GM18909 (cell line): Measurements from ENCODE around the gene ING1.
"Not testable (repeated sequence)": the region's sequence is repeated elsewhere in the genome, so short reads cannot be mapped to it uniquely, and the experiment has no call there.

ENCODE experiments used
- ATAC-seq: cut with Tn5 transposase; IDR thresholded peaks from one replicate; pipeline ENCODE4 v1.9.1; 2021; ENCODE audit warnings: mild to moderate bottlenecking; ENCODE audit not compliant: unreplicated experiment, poor library complexity

Gene ING1

GRCh38 chr13:110713981-110714796 is 689 bp downstream of the ING1 start:
- no peak for ATAC-seq

GRCh38 chr13:110714797-110715394 is 1.4 kb downstream of the ING1 start:
- ATAC-seq, result no peak

- peak; percentile 65 for ATAC-seq
Observed at GRCh38 chr13:110715395-110716246, 2.1 kb downstream of the ING1 start.

GRCh38 chr13:110716247-110716515 is 2.7 kb downstream of the ING1 start:
- ATAC-seq, result no peak

GRCh38 chr13:110719036-110719710 is 5.7 kb downstream of the ING1 start:
- no peak for ATAC-seq

GRCh38 chr13:110722971-110723370 is 9.5 kb downstream of the ING1 start:
- ATAC-seq, result no peak

- no peak for ATAC-seq
Observed at GRCh38 chr13:110723598-110723997, 10.1 kb downstream of the ING1 start.

GRCh38 chr13:110726153-110726552 is 12.7 kb downstream of the ING1 start:
- not testable (repeated sequence) for ATAC-seq

GRCh38 chr13:110726726-110727125 is 13.2 kb downstream of the ING1 start:
- ATAC-seq, result no peak

GRCh38 chr13:110731072-110731471 is 17.6 kb downstream of the ING1 start:
- ATAC-seq, result no peak

- ATAC-seq, result no peak
Observed at GRCh38 chr13:110734561-110734960, 21.1 kb downstream of the ING1 start.

- no peak for ATAC-seq
Observed at GRCh38 chr13:110737555-110737954, 24.1 kb downstream of the ING1 start.

GRCh38 chr13:110743687-110744086 is 30.2 kb downstream of the ING1 start:
- ATAC-seq, result no peak

GRCh38 chr13:110746438-110746837 is 32.9 kb downstream of the ING1 start:
- no peak for ATAC-seq

- ATAC-seq, result no peak
Observed at GRCh38 chr13:110748271-110748670, 34.8 kb downstream of the ING1 start.

- ATAC-seq, result no peak
Observed at GRCh38 chr13:110756219-110756631, 42.7 kb downstream of the ING1 start.

GRCh38 chr13:110757296-110757695 is 43.8 kb downstream of the ING1 start:
- ATAC-seq, result no peak

GRCh38 chr13:110758195-110758805 is 44.8 kb downstream of the ING1 start:
- no peak for ATAC-seq

GRCh38 chr13:110759710-110760109 is 46.2 kb downstream of the ING1 start:
- no peak for ATAC-seq

- ATAC-seq, result no peak
Observed at GRCh38 chr13:110760611-110761010, 47.1 kb downstream of the ING1 start.
